ENCODE results near the gene TSPYL1. TPM values are rescaled to one million over a fixed set of nuclear protein-coding genes. Genes with fewer than 3 reads are reported as not detected.

The TSPYL1 gene
- total RNA-seq, 1 experiment from 2014 or later = 70.3 TPM

DNA sequence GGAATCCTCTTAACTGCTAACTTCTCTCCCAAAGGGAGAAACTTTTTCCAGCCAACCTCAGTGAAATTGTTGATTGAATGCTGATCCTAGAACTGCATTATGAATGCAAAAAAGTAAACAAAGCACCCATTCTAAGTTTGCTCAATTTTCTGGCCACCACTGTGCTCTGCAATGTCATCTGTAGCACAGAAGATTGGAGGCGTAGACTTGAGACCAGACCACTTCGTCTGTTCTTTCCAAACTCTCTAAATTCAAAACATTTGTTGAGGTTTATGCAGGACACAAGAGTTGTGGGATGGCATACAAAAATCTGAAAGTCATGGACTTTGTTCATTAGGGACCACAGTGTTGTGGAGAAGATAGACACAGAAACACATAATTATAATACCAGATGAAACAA is 11.1 kb upstream of the TSPYL1 start:
- ChIA-PET CTCF (no interaction called here), RAD21 (ENCODE audit: low non-redundant PET in 1 of 2, low total read pairs in 2 of 2, uncharacterized antibody in 2 of 2, unreplicated experiment in 2 of 2) (no interaction called here), POLR2A (no interaction called here)
- no peak overlapping the region for H2AFZ ChIP-seq (ENCODE audit: low read depth, low read length, poor library complexity, severe bottlenecking)
- no peaks in the 10 kb centered on the region for H3K9me2 ChIP-seq (ENCODE audit: insufficient read depth)
- H3K9me3 ChIP-seq (ENCODE audit: control insufficient read depth in 1 of 2, insufficient read depth in 1 of 2, low read depth in 1 of 2, low read length in 2 of 2) = no peaks in the 10 kb centered on the region
- TF ChIP-seq POLR2A (IDR thresholded peaks at IDR 0.05; ENCODE audit: borderline replicate concordance, extremely low read depth, insufficient read depth, insufficient read length) (no peak), SP1 (IDR thresholded peaks at IDR 0.05; ENCODE audit: low read depth) (no peak), SRF (IDR thresholded peaks at IDR 0.05; ENCODE audit: low read depth) (no peak), ZFX (IDR thresholded peaks at IDR 0.05) (no peak), ELF1 (IDR thresholded peaks at IDR 0.05; ENCODE audit: borderline replicate concordance, low read depth) (no peak)
- H3K27me3 ChIP-seq (ENCODE audit: insufficient read depth, low read length) = no peaks in the 10 kb centered on the region
- no peaks in the 10 kb centered on the region for H3K4me1 ChIP-seq (ENCODE audit: control insufficient read depth in 1 of 2, insufficient read depth in 2 of 2, low read length in 2 of 2)
- intact Hi-C loops (cut with micrococcal nuclease) = no loop called here
- no peaks in the 10 kb centered on the region for H4K20me1 ChIP-seq (ENCODE audit: insufficient read depth)
- no peaks in the 10 kb centered on the region for H3K79me2 ChIP-seq (ENCODE audit: insufficient read depth, low read length)
- no peak overlapping the region for H3K4me3 ChIP-seq (replicated peaks in 1 of 2; ENCODE audit: low read depth in 1 of 2, low read length in 2 of 2)
- H3K4me2 ChIP-seq (ENCODE audit: low read length) = no peak overlapping the region
- BruUV-seq (replicated peaks) = no TSS peak
- H3K9ac ChIP-seq (ENCODE audit: low read length) = no peak overlapping the region
- H3K36me3 ChIP-seq (ENCODE audit: control insufficient read depth in 1 of 2, insufficient read depth in 2 of 2, low read length in 2 of 2) = no peaks in the 10 kb centered on the region
- no peak for ATAC-seq
- DNase-seq (ENCODE audit: low read depth, low spot score) = no peak
- H3K27ac ChIP-seq (ENCODE audit: low read depth, low read length) = no peak overlapping the region

DNA sequence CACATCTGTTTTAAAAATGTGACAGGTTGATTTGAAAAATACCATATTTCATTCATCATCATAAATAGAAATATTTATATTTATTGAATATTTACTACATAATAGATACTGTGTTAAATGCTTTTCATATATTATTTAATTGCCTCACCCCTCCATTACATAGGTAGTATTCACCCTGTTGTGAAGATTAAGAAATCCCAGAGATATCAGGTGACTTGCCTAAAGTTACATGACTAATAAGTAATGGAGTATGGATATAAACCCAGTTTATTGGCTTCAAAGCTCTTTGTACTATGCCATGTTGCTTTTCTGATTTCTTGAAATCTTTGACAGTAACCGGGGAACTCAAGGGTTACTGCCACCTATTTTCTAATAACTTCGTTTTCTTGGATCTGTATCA is 10.1 kb upstream of the TSPYL1 start:
- Histone ChIP-seq H3K9me3 (ENCODE audit: control insufficient read depth in 1 of 2, insufficient read depth in 1 of 2, low read depth in 1 of 2, low read length in 2 of 2) (no peaks in the 10 kb centered on the region), H3K4me2 (ENCODE audit: low read length) (no peak overlapping the region), H3K27ac (ENCODE audit: low read depth, low read length) (no peak overlapping the region), H3K9me2 (ENCODE audit: insufficient read depth) (no peaks in the 10 kb centered on the region), H3K9ac (ENCODE audit: low read length) (no peak overlapping the region), H3K4me1 (ENCODE audit: control insufficient read depth in 1 of 2, insufficient read depth in 2 of 2, low read length in 2 of 2) (no peaks in the 10 kb centered on the region), H2AFZ (ENCODE audit: low read depth, low read length, poor library complexity, severe bottlenecking) (no peak overlapping the region), H3K79me2 (ENCODE audit: insufficient read depth, low read length) (no peaks in the 10 kb centered on the region), H3K4me3 (replicated peaks in 1 of 2; ENCODE audit: low read depth in 1 of 2, low read length in 2 of 2) (no peak overlapping the region), H3K27me3 (ENCODE audit: insufficient read depth, low read length) (no peaks in the 10 kb centered on the region), H4K20me1 (ENCODE audit: insufficient read depth) (no peaks in the 10 kb centered on the region), H3K36me3 (ENCODE audit: control insufficient read depth in 1 of 2, insufficient read depth in 2 of 2, low read length in 2 of 2) (no peaks in the 10 kb centered on the region)
- no TSS peak for BruUV-seq (replicated peaks)
- intact Hi-C loops (cut with micrococcal nuclease) = loop anchor here (5.0 kb wide), 1 partner anchor 557 kb away; no protein-coding TSS in a partner anchor
- DNase-seq (ENCODE audit: low read depth, low spot score) = no peak
- ChIA-PET RAD21 (ENCODE audit: low non-redundant PET in 1 of 2, low total read pairs in 2 of 2, uncharacterized antibody in 2 of 2, unreplicated experiment in 2 of 2) (no interaction called here), POLR2A (no interaction called here), CTCF (no interaction called here)
- ATAC-seq = no peak
- no peak for TF ChIP-seq POLR2AphosphoS5 (IDR thresholded peaks at IDR 0.05; ENCODE audit: low read depth, low read length)
